GM12878 (cell line): Measurements from ENCODE around the gene GLRX2.

Experiments
- CREM ChIP-seq: IDR thresholded peaks from 2 replicates; pipeline ENCODE4 v1.6.1; 2014; ENCODE audit warnings: antibody characterized with exemption, low read depth
- JUND ChIP-seq: IDR thresholded peaks from 2 replicates; pipeline ENCODE4 v1.6.1; 2012; ENCODE audit warnings: low read depth, mild to moderate bottlenecking, low read length, improper control_type of control experiment, moderate library complexity
- KDM1A ChIP-seq: fragments of 200-600 bp; sonication (generic); IDR thresholded peaks from 2 replicates; pipeline ENCODE4 v1.6.1; 2016; ENCODE audit warnings: borderline replicate concordance
- KLF5 ChIP-seq: fragments of 450-650 bp; IDR thresholded peaks from 2 replicates; pipeline ENCODE4 v1.6.1; 2014; ENCODE audit warnings: mild to moderate bottlenecking; ENCODE audit not compliant: partially characterized antibody
- MTA3 ChIP-seq: IDR thresholded peaks from 2 replicates; pipeline ENCODE4 v1.6.1; 2012; ENCODE audit warnings: low read length, inconsistent platforms, borderline replicate concordance
- MYB ChIP-seq: fragments of 150-350 bp; IDR thresholded peaks from 2 replicates; pipeline ENCODE4 v1.6.1; 2014; ENCODE audit warnings: mild to moderate bottlenecking, low read depth, low read length, borderline replicate concordance
- MYC ChIP-seq: IDR thresholded peaks from 2 replicates; pipeline ENCODE4 v1.6.1; 2011; ENCODE audit warnings: mild to moderate bottlenecking, low read length, moderate library complexity, inconsistent platforms; ENCODE audit not compliant: insufficient read depth, insufficient replicate concordance, insufficient read length, severe bottlenecking
- POLR2A ChIP-seq: IDR thresholded peaks from 2 replicates; pipeline ENCODE4 v1.6.1; 2011; ENCODE audit warnings: low read depth, mild to moderate bottlenecking, low read length
- STAT1 ChIP-seq: fragments of 450-650 bp; conservative IDR thresholded peaks from 2 replicates; pipeline ENCODE4 v1.6.1; 2014; ENCODE audit warnings: antibody characterized with exemption, mild to moderate bottlenecking
- TAF1 ChIP-seq: IDR thresholded peaks from 2 replicates; pipeline ENCODE4 v1.6.1; 2011; ENCODE audit warnings: mild to moderate bottlenecking, low read depth, low read length, borderline replicate concordance
- TF ChIP-seq, protein P1 (sequence below): fragments of 450-650 bp; IDR thresholded peaks from 2 replicates; pipeline ENCODE4 v1.6.1; 2017; ENCODE audit warnings: mild to moderate bottlenecking
- TF ChIP-seq, protein P2 (sequence below): IDR thresholded peaks from 2 replicates; pipeline ENCODE4 v1.6.1; 2011; ENCODE audit warnings: low read depth, low read length, improper control_type of control experiment, borderline replicate concordance
- TF ChIP-seq, protein P3 (sequence below): fragments of 450-650 bp; formaldehyde crosslinking; IDR thresholded peaks from 2 replicates; pipeline ENCODE4 v1.4.0; 2020; ENCODE audit warnings: mild to moderate bottlenecking, moderate library complexity
- TF ChIP-seq, protein P4 (sequence below): IDR thresholded peaks from 2 replicates; pipeline ENCODE4 v1.6.1; 2012; ENCODE audit warnings: mild to moderate bottlenecking, low read depth, low read length

DNA sequence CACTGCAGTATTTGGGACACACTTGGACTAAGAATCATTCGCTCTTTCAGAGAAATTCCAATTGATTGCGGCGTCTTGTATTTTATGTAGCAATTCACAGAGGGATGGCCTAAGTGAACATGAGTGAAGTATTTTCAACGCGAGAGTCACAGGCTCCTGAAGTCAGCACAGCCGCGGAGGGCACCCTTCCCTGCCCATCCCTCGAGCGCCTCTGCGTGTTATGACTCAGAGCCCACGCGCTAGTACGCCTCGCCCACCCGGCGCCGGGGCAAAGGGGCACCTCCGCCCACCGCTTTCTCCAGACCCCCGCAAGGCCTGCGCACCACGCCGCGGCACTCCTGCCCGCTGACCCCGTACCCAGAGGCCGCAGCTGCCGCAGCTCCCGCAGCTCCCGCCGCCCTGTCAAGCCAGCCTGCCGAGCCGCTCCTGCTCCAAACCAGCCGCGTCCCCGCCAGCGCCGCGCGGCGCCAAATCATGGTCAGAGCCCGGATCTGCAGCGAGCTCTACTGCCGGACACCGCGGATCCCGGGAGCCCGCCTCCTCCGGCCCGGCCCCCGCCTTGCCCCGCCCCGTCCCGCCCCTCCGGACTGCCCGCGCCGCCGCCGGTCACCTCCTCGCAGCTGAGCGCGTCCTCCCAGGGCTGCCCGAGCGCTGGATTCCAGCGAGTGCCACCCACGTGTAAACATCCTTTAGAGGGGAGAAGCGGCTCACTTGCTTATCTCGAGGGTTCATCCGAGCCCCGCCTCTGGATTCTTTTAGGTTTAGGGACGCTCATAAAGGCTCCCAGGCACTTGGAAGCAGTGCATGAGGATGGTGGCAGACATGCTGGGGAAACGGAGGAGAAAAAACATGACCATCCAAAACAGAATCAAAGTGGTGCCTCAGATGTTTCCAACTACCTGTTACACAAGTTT, at the start of gene GLRX2:
- TF ChIP-seq MYC (no peak), TAF1 (no peak), POLR2A (peak; percentile 86), CREM (no peak), KLF5 (no peak), JUND (no peak), KDM1A (no peak), MTA3 (no peak), STAT1 (no peak), MYB (no peak)
- TF ChIP-seq, protein P1, sequence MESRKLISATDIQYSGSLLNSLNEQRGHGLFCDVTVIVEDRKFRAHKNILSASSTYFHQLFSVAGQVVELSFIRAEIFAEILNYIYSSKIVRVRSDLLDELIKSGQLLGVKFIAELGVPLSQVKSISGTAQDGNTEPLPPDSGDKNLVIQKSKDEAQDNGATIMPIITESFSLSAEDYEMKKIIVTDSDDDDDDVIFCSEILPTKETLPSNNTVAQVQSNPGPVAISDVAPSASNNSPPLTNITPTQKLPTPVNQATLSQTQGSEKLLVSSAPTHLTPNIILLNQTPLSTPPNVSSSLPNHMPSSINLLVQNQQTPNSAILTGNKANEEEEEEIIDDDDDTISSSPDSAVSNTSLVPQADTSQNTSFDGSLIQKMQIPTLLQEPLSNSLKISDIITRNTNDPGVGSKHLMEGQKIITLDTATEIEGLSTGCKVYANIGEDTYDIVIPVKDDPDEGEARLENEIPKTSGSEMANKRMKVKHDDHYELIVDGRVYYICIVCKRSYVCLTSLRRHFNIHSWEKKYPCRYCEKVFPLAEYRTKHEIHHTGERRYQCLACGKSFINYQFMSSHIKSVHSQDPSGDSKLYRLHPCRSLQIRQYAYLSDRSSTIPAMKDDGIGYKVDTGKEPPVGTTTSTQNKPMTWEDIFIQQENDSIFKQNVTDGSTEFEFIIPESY: no peak
- TF ChIP-seq, protein P2, sequence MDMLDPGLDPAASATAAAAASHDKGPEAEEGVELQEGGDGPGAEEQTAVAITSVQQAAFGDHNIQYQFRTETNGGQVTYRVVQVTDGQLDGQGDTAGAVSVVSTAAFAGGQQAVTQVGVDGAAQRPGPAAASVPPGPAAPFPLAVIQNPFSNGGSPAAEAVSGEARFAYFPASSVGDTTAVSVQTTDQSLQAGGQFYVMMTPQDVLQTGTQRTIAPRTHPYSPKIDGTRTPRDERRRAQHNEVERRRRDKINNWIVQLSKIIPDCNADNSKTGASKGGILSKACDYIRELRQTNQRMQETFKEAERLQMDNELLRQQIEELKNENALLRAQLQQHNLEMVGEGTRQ: no peak
- TF ChIP-seq, protein P3, sequence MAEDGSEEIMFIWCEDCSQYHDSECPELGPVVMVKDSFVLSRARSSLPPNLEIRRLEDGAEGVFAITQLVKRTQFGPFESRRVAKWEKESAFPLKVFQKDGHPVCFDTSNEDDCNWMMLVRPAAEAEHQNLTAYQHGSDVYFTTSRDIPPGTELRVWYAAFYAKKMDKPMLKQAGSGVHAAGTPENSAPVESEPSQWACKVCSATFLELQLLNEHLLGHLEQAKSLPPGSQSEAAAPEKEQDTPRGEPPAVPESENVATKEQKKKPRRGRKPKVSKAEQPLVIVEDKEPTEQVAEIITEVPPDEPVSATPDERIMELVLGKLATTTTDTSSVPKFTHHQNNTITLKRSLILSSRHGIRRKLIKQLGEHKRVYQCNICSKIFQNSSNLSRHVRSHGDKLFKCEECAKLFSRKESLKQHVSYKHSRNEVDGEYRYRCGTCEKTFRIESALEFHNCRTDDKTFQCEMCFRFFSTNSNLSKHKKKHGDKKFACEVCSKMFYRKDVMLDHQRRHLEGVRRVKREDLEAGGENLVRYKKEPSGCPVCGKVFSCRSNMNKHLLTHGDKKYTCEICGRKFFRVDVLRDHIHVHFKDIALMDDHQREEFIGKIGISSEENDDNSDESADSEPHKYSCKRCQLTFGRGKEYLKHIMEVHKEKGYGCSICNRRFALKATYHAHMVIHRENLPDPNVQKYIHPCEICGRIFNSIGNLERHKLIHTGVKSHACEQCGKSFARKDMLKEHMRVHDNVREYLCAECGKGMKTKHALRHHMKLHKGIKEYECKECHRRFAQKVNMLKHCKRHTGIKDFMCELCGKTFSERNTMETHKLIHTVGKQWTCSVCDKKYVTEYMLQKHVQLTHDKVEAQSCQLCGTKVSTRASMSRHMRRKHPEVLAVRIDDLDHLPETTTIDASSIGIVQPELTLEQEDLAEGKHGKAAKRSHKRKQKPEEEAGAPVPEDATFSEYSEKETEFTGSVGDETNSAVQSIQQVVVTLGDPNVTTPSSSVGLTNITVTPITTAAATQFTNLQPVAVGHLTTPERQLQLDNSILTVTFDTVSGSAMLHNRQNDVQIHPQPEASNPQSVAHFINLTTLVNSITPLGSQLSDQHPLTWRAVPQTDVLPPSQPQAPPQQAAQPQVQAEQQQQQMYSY (CRISPR knock-in tag): no peak
- TF ChIP-seq, protein P4, sequence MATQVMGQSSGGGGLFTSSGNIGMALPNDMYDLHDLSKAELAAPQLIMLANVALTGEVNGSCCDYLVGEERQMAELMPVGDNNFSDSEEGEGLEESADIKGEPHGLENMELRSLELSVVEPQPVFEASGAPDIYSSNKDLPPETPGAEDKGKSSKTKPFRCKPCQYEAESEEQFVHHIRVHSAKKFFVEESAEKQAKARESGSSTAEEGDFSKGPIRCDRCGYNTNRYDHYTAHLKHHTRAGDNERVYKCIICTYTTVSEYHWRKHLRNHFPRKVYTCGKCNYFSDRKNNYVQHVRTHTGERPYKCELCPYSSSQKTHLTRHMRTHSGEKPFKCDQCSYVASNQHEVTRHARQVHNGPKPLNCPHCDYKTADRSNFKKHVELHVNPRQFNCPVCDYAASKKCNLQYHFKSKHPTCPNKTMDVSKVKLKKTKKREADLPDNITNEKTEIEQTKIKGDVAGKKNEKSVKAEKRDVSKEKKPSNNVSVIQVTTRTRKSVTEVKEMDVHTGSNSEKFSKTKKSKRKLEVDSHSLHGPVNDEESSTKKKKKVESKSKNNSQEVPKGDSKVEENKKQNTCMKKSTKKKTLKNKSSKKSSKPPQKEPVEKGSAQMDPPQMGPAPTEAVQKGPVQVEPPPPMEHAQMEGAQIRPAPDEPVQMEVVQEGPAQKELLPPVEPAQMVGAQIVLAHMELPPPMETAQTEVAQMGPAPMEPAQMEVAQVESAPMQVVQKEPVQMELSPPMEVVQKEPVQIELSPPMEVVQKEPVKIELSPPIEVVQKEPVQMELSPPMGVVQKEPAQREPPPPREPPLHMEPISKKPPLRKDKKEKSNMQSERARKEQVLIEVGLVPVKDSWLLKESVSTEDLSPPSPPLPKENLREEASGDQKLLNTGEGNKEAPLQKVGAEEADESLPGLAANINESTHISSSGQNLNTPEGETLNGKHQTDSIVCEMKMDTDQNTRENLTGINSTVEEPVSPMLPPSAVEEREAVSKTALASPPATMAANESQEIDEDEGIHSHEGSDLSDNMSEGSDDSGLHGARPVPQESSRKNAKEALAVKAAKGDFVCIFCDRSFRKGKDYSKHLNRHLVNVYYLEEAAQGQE: no peak
